Activated CD8-positive, alpha-beta memory T cell treated with anti-CD3 and anti-CD28 coated beads for 24 hours (primary cell): ENCODE measurements around the gene LCN1.

Experiments used
- DNase-seq: peaks from one replicate; pipeline ENCODE4 v3.0.0-alpha.2; 2020

LCN1 gene

GRCh38 chr9:135574331-135574730, 53.1 kb downstream of the LCN1 start:
- no peak for DNase-seq

- peak; percentile 32 for DNase-seq
These were observed 53.7 kb downstream of the LCN1 start for GRCh38 chr9:135574943-135575342.
